PC-9 (cell line): ENCODE measurements around the gene S100A5. TPM values are rescaled to one million over a fixed set of nuclear protein-coding genes. Genes with fewer than 3 reads are reported as not detected.

Experiments
- BruUV-seq: library from RNA; stranded (reverse); fragments of 400-500 nt; replicated peaks from 2 replicates; lab custom pipeline; 2021; lab: Mats Ljungman, UMichigan
- CTCF ChIA-PET: fragments of 300-600 bp; sonication (Branson Sonifier 250); formaldehyde crosslinking; loops from one replicate; lab custom pipeline; 2022; ENCODE audit warnings: antibody characterized with exemption; lab: Charles Lee
- POLR2A ChIA-PET: fragments of 300-600 bp; sonication (Branson Sonifier 250); formaldehyde crosslinking; loops from one replicate; lab custom pipeline; 2022; ENCODE audit warnings: antibody characterized with exemption; ENCODE audit not compliant: unreplicated experiment; lab: Charles Lee
- DNase-seq, 2 experiments: peaks; one replicate each; pipeline versions ENCODE4 v3.0.0 to v3.0.0-alpha.2; 2015 to 2022; ENCODE audit warnings: mixed read lengths in 1 of 2
- H2AFZ ChIP-seq: fragments of 200-600 bp; sonication (generic); 2 replicates; pipeline ENCODE4 v1.8.1; 2017; ENCODE audit warnings: antibody characterized with exemption
- H3F3A ChIP-seq: fragments of 200-600 bp; sonication (generic); 2 replicates; pipeline ENCODE4 v1.8.1; 2017; ENCODE audit warnings: antibody characterized with exemption, mild to moderate bottlenecking, low read depth; ENCODE audit not compliant: insufficient read depth
- H3K27ac ChIP-seq: fragments of 200-600 bp; sonication (generic); 2 replicates; pipeline ENCODE4 v1.6.1; 2016; ENCODE audit warnings: mixed run types
- H3K27me3 ChIP-seq: fragments of 200-600 bp; sonication (generic); 2 replicates; pipeline ENCODE4 v1.6.1; 2016; ENCODE audit warnings: low read depth, mixed run types; ENCODE audit not compliant: insufficient read depth
- H3K36me3 ChIP-seq: fragments of 200-600 bp; sonication (generic); 2 replicates; pipeline ENCODE4 v1.6.1; 2016; ENCODE audit warnings: low read depth, mixed run types
- H3K4me1 ChIP-seq: fragments of 200-600 bp; sonication (generic); replicated peaks from 2 replicates; pipeline ENCODE4 v1.6.1; 2016; ENCODE audit warnings: mixed run types; ENCODE audit not compliant: insufficient read depth
- H3K4me2 ChIP-seq: fragments of 200-600 bp; sonication (generic); 2 replicates; pipeline ENCODE4 v1.6.1; 2017; ENCODE audit warnings: mixed run types
- H3K4me3 ChIP-seq: fragments of 200-600 bp; sonication (generic); 2 replicates; pipeline ENCODE4 v1.6.1; 2016; ENCODE audit warnings: mixed run types
- H3K79me2 ChIP-seq: fragments of 200-600 bp; sonication (generic); 2 replicates; pipeline ENCODE4 v1.6.1; 2017; ENCODE audit warnings: low read depth, mixed run types
- H3K9me2 ChIP-seq: fragments of 200-600 bp; sonication (generic); 2 replicates; pipeline ENCODE4 v1.8.1; 2017; ENCODE audit warnings: mild to moderate bottlenecking; ENCODE audit not compliant: insufficient read depth
- H3K9me3 ChIP-seq: fragments of 200-600 bp; sonication (generic); 2 replicates; pipeline ENCODE4 v1.8.1; 2016; ENCODE audit warnings: low read depth; ENCODE audit not compliant: insufficient read depth
- H4K20me1 ChIP-seq: fragments of 200-600 bp; sonication (generic); 2 replicates; pipeline ENCODE4 v1.8.1; 2017; ENCODE audit not compliant: insufficient read depth
- EZH2 ChIP-seq: fragments of 200-600 bp; sonication (generic); IDR thresholded peaks from 2 replicates; pipeline ENCODE4 v1.8.0; 2017; ENCODE audit warnings: antibody characterized with exemption, low read depth
- intact Hi-C: fragments of 100-400 bp; cut with micrococcal nuclease; formaldehyde crosslinking; loops from one replicate; pipeline ENCODE4 v1.10.0; 2022; ENCODE audit not compliant: unreplicated experiment
- total RNA-seq: library from RNA; stranded (reverse); gene quantifications from 2 replicates; pipeline ENCODE4 v1.2.3, GENCODE V29; 2021
- TF ChIP-seq, protein P1 (sequence below): fragments of 200-600 bp; sonication (generic); conservative IDR thresholded peaks from 2 replicates; pipeline ENCODE4 v1.6.1; 2017; ENCODE audit warnings: mixed run types, antibody characterized with exemption, mild to moderate bottlenecking, moderate library complexity

S100A5 gene
- total RNA-seq, 1 experiment from 2014 or later = 11.1 TPM

DNA sequence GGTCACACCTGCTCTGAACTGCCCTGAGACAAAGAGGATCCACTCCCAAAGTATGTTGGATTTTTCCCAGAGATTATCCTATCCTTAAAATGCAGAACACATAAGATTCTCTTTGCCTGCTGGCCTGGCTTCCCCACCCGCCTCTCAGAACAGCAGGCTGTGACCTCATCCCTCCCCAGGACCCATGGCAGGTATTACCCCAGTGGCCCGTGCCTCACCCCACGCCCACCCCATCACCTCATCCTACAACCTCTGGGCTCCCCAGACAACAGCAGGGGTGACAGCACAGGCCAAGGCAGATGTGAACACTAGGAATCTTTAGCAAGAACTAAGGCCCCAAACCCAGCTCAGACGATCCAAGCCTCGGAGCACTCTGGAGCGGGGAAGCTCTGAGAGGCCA is 45.2 kb downstream of the S100A5 start:
- no peak for DNase-seq
- Histone ChIP-seq H3K4me1 (peaks cover 16% of the 10 kb centered on the region), H3F3A (peaks cover 18% of the 10 kb centered on the region), H3K4me2 (no peak overlapping the region), H3K4me3 (no peak overlapping the region), H4K20me1 (no peaks in the 10 kb centered on the region), H2AFZ (no peak overlapping the region), H3K27me3 (no peaks in the 10 kb centered on the region), H3K36me3 (no peaks in the 10 kb centered on the region), H3K79me2 (no peaks in the 10 kb centered on the region), H3K9me3 (no peaks in the 10 kb centered on the region), H3K9me2 (no peaks in the 10 kb centered on the region), H3K27ac (no peak overlapping the region)
- CTCF ChIA-PET = interaction anchor here (0.6 to 1.7 kb wide), 4 partner anchors 19 to 478 kb away, joined by 3 to 9 read pairs (median 4); no protein-coding TSS in a partner anchor
- TF ChIP-seq, protein P1, sequence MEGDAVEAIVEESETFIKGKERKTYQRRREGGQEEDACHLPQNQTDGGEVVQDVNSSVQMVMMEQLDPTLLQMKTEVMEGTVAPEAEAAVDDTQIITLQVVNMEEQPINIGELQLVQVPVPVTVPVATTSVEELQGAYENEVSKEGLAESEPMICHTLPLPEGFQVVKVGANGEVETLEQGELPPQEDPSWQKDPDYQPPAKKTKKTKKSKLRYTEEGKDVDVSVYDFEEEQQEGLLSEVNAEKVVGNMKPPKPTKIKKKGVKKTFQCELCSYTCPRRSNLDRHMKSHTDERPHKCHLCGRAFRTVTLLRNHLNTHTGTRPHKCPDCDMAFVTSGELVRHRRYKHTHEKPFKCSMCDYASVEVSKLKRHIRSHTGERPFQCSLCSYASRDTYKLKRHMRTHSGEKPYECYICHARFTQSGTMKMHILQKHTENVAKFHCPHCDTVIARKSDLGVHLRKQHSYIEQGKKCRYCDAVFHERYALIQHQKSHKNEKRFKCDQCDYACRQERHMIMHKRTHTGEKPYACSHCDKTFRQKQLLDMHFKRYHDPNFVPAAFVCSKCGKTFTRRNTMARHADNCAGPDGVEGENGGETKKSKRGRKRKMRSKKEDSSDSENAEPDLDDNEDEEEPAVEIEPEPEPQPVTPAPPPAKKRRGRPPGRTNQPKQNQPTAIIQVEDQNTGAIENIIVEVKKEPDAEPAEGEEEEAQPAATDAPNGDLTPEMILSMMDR = no peak
- TF ChIP-seq EZH2 = no peak
- no TSS peak for BruUV-seq
- POLR2A ChIA-PET = no interaction called here
- intact Hi-C loops = loop anchor here (1.0 kb wide), 1 partner anchor 142 kb away; no protein-coding TSS in a partner anchor

DNA sequence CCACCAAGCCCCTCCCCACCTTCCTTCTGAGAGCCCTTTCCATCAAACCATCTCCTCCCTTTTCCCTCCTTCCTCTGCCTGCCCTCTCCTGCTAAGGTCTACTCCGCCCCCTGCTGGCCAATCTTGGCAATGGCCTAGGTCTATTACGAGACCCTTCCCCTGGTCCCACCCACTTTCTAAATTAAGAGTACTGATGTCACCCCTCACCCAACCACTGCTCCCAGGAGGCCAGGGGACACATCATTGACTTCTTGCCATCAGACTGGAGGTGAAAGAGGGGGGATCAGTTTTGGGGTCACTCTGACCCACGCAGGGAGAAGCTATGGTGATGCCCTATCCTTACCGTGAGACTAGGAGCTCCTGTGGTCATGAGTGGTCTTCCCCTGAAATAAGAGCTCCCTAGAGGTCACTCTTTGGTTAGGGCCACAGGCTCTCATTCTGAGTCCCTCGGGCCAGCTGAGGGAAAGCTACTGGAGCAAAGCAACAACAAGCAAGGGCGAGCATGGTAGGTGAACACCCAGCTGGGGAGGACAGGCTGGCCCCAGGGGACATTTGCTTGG is 45.7 kb downstream of the S100A5 start:
- Histone ChIP-seq H3K79me2 (no peaks in the 10 kb centered on the region), H3K4me3 (no peak overlapping the region), H3K9me2 (no peaks in the 10 kb centered on the region), H2AFZ (no peak overlapping the region), H3K36me3 (no peaks in the 10 kb centered on the region), H3K4me1 (peaks cover 19% of the 10 kb centered on the region), H3K9me3 (no peaks in the 10 kb centered on the region), H3F3A (peaks cover 23% of the 10 kb centered on the region), H4K20me1 (no peaks in the 10 kb centered on the region), H3K27ac (no peak overlapping the region), H3K4me2 (no peak overlapping the region), H3K27me3 (no peaks in the 10 kb centered on the region)
- peak in 1 of 2 experiments; percentile 72 for DNase-seq
- no TSS peak for BruUV-seq
- CTCF ChIA-PET = interaction anchor here (0.6 to 1.7 kb wide), 5 partner anchors 19 to 477 kb away, joined by 3 to 9 read pairs (median 5); partner anchors contain the start of gene S100A9
- POLR2A ChIA-PET = no interaction called here
- intact Hi-C loops = loop anchor here (1.0 kb wide), 1 partner anchor 142 kb away; no protein-coding TSS in a partner anchor
- no peak for TF ChIP-seq EZH2
- TF ChIP-seq, protein P1 = peak; percentile 98

DNA sequence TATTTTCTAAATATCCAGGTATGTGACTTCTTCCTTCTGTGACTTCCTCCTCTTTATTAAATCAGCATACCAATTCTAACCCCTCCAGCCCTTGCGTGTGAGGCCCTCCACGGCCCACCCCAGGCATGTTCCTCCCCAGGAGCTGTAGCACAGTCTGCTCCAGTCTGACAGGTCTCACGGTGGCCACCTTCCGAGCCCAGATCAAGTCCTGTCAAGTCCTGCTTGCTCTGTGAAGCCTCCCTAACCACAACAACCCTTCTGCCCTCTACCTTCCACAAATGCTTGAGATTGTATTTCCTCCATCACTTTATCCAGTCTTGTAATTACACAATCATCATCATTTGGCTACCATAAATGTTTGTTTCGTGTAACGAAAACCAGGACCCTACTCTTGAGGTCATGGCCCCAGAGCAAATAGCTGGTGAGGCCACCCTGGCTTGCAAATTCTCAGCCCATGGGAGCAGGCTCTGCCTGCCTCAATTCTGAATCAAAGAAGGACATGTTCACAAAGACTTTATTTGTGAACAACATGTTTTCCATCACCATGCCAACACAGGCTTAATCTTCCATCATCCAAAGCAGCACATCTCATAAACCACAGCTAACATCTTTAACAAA is 47.3 kb downstream of the S100A5 start:
- Histone ChIP-seq H3F3A (peaks cover 34% of the 10 kb centered on the region), H4K20me1 (no peaks in the 10 kb centered on the region), H3K4me3 (no peak overlapping the region), H3K4me1 (peaks cover 22% of the 10 kb centered on the region), H2AFZ (no peak overlapping the region), H3K79me2 (no peaks in the 10 kb centered on the region), H3K27ac (no peak overlapping the region), H3K4me2 (no peak overlapping the region), H3K9me2 (no peaks in the 10 kb centered on the region), H3K36me3 (no peaks in the 10 kb centered on the region), H3K9me3 (no peaks in the 10 kb centered on the region), H3K27me3 (no peaks in the 10 kb centered on the region)
- no peak for DNase-seq
- BruUV-seq = no TSS peak
- POLR2A ChIA-PET = interaction anchor here (0.7 kb wide), 1 partner anchor 127 kb away, joined by 3 read pairs; no protein-coding TSS in a partner anchor
- intact Hi-C loops = no loop called here
- CTCF ChIA-PET = interaction anchor here (0.6 kb wide), 1 partner anchor 128 kb away, joined by 7 read pairs; no protein-coding TSS in a partner anchor
- TF ChIP-seq EZH2 = no peak
- TF ChIP-seq, protein P1 = no peak
